Myocyte (in vitro differentiated cells): ENCODE measurements around the gene FUCA2. TPM values are rescaled to one million over a fixed set of nuclear protein-coding genes. Genes with fewer than 3 reads are reported as not detected.

Experiments
- total RNA-seq: library from RNA; depleted of rRNA; stranded (reverse); fragments of >200 nt; gene quantifications from 2 replicates; pipeline ENCODE4 v1.2.3, GENCODE V29; 2014

FUCA2 gene
- total RNA-seq, 1 donor from 2014 or later: 68.2 TPM

Other genes with a start within 250 kb of the FUCA2 start
- 5.5 and 7.0 TPM in 2 replicates for gene ADAT2, start 61.0 kb downstream of the FUCA2 start, total RNA-seq
- gene PEX3, start 60.9 kb downstream of the FUCA2 start, total RNA-seq: 13.3 and 15.7 TPM in 2 replicates
- 30.4 and 51.2 TPM in 2 replicates for gene PHACTR2, start 166.2 kb upstream of the FUCA2 start, total RNA-seq